HG03558 (cell line): ENCODE measurements around the gene CMYA5.
"Not testable (repeated sequence)": the region's sequence is repeated elsewhere in the genome, so short reads cannot be mapped to it uniquely, and the experiment has no call there.

Experiments used
- ATAC-seq: cut with Tn5 transposase; IDR thresholded peaks from one replicate; pipeline ENCODE4 v1.9.1; 2021; ENCODE audit warnings: moderate number of reproducible peaks; ENCODE audit not compliant: unreplicated experiment; ENCODE audit errors: extremely low read depth

CMYA5 gene

DNA sequence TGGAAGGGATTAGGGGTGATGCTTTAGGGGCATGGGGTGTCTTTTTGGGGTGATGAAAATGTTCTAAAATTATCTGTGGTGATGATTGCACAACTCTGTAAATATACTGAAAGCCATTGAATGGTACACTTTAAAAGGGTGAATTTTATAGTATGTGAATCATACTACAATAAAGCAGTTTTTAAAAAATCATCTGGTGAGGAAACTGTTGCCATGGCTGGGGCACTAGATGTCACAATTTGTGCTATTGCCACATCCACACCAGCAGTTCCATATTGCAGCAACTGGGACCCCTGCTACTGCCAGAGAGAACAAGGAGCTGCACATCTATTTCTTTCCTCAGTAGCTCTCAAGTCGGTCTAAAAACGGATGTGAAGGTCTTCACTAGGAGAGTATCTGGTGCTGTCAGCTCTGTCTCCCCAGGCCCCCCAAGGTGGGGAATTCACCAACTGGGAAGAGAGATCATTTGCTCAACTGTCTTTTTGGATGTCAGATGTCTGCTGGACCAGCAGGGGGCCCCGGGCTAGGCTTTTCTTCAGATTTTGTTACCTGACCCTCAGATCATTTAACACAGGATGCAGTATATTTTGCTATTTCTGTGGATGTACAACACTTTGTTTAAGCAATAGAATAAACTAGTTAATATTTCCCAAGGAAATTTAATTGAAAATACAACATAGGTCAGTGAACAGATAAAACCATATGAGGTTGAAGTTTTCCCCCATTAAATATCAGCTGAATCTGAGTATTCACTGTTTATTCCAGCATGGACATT, 13.2 kb downstream of the CMYA5 start:
- no peak for ATAC-seq

DNA sequence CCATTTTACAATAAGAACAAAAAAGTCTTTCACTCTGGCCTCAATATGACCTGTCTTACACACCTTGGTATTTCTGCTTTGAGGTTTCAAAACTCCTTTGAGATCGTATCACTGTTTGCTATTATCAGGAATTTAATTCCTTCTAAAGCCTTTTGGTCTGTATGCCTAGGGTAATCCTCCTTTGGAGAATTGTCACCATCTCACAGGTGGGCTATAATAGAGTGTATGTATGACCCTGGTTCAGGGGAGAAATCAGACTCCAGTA, 13.7 kb downstream of the CMYA5 start:
- no peak for ATAC-seq

DNA sequence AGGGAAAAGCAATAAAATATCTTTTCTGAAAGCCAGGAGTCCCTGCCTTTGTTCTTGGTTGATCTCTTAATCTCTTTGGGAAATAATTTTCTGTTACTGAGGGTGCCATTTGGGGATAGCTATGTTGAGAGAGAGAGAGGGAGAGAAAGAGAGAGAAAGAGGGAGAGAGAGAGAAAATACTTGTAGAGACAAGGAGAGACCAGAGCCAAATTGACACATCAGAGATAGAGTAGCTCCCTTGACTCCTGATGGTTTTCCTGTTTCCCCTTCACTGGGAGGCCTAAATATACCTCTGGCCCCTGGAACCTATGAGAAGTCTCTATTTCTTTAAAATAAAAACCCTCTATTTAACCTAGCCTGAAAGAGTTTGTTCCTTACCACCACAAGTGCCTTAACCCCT, 14.9 kb downstream of the CMYA5 start:
- no peak for ATAC-seq

DNA sequence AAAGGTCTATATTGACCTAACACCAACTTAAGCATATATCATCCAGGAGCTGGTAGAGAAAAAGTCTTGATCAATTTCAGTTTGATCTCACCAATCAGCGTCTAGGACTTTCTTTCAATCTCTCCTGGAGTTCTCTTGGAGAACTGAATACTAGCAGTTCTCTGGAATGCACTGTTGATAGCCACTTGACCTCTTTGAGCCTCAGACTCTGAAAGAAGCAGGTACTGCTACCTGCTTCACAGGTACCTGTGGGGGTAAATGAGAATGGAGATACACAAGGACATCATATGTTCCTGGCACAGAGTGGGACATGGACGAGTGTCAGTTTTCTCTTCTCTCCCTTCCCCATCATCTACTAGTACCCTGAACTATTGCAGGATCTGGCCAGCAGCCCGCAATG, 16.0 kb downstream of the CMYA5 start:
- ATAC-seq = no peak

DNA sequence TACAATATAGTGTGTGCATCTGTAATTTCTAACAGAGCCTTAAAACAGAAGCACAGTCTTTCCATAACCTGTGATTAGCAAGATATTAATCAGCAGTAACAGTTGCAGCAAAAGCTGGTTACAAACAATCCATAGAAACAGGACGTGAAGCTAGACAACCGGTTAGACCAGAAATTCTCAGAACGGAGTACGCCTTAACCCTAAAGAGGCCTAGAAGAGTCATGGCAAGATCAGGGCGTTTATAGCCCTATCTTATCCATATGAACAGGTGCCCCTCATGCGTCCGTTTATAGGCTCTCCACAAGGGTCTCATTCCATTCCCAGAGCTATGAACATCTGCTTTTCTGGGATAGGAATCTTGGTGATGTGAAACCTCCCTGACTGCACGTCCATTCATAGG, 16.7 kb downstream of the CMYA5 start:
- ATAC-seq = not testable (repeated sequence)

DNA sequence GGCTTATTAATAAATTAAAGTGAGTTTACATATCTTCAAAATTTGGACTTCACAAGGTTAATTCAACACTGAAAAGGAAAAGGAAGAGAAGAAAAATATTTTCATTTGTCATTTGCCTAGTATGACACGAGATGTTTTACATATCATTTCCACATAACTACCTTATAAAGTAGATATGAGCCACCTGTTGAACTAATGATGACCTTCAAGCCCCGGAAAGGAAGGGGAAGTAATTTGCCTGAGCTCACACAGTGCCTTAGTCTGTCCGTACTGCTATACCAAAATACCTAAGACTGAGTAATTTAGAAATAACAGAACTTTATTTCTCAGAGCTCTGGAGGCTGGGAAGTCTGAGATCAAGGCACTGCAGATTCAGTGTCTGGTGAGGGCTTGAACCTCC, 17.9 kb downstream of the CMYA5 start:
- no peak for ATAC-seq

DNA sequence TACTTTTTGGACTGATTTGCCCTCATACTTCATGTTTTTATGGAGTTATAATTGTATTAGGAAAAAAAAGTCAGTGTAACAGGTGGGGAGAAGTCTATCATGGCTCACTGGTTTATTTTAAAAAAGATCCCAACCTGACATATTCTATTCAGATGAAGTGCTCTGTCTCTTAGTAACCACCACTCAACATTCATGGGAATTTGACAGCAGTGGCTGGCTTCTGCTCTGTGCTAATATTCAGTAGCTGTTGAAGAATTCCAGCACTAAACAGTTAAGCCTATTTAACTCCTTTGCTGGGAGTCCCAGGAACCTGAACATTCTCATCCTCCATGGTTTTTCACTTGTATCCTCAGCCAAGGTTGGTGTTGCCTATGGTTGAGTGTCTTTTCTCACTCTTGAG, 23.1 kb downstream of the CMYA5 start:
- ATAC-seq = no peak

DNA sequence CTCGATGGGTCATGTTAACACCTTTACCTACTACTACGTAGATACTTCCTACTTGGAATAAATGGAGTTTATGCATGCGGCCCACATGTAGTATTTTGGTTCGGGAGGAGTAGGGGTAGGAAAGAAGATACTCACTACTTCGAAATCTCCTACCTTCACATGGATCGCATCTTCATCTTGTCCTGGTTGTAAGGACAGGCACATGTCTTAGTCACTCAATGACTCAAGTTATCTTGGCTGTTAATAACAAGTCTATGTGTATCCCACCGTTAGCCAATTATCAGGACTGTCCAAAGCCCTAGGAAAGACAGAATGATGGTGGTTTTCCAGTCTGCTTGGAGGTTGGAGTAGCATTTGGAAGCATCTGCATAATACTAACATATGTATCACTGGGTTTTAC, 24.1 kb downstream of the CMYA5 start:
- ATAC-seq = no peak

DNA sequence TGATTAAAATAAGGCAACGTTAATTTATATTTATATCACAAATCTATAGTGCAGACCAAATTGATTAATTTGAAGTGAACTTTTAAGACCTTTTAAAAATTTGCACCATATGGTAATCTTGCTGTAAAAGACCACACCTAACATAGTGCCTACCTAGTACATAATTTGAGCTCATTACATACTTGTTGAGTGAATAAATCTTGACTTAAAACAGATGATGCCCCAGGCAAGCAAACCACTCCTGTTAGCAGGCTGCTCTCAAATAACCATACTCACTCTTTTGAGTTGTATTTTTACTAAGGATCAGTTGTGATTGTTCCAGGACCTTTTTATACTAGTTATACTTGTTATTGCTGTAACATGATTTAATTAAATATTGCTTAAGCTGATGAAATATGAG, 27.2 kb downstream of the CMYA5 start:
- ATAC-seq = no peak

DNA sequence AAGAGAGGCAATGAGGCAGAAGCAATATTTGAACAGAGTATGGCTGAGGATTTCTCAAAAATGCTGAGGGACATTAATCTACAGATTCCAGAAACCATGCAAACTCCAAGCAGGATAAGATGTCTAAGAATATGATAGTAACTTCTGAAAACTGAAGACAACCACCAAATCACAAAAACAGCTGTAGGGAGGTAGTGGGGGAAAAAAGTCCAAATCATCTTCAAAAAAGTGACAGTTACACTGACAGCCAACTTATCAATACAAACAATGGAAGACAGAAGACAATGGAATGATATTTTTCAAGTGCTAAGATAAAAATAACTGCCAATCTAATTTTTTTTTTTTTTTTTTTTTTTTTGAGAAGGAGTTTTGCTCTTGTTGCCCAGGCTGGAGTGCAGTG, 30.5 kb downstream of the CMYA5 start:
- ATAC-seq = no peak

DNA sequence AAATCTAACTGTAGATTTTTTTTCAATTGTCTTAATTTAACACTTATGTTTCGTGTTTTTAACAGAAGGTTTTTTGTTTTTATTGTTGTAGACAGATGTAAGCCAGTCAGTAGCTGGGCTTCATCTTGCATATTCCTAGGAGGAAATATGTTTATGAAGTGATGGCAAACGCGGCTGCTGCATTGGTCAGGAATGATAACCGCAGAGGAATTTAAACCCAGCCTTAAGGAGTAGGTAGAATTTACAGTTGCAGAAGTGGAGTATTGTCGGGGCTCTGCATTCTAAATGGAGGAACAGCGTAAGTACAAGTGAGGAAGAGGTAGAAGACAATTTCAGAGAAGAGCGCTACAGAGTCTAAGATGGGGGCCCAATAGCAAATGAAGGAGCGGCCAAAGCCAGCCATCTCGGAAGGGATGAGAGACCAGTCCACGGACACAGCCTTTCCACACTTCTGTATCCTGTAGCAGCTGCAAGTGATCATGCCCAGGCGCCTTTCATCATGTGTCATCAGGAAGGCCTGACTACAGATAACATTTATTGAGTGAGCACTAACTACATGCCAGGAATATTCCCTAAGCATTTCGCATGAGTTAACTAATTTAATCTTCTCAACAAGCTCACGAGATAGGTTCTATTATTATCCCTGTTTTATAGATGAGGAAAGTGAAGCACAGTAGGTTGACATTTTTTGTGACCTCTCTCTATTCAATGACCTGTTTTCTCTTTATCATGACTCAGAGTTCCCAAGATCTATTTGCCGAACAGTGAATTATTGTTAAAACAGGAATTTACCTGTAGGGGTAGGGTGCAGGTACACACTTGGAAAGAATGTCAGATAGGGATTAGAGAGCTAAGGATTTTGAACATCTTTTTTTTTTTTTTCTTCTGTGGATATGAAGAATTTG, 38.1 kb downstream of the CMYA5 start:
- no peak for ATAC-seq

DNA sequence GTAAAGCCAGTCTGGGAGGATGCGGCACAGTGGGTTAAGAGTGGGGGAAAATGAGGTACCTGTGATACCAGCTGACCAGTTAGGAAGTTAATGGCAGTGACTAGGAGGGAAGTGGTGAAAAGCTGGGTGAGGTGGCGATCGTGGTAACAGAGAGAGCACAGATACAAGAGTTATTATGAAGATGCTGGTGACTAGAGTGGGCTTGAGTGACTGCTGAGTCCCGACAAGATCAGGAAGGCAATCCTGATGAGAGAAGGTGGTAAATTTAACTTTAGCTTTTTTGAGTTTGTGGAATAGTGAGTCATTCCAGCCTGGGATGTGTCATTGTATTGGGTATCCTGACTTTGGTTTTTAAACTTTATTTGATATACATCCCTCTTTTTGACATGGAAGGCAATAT, 38.8 kb downstream of the CMYA5 start:
- no peak for ATAC-seq

DNA sequence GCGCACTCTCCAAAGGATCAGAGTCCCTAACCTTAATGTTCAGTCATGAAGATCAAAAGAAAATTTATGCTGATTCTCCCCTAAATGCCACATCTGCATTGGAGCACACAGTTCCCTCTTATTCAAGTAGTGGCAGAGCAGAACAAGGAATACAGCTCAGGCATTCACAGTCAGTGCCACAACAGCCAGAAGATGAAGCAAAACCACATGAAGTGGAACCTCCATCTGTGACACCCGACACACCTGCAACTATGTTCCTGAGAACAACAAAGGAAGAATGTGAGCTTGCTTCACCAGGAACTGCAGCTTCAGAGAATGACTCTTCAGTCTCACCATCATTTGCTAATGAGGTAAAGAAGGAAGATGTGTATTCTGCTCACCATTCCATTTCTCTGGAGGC, 40.0 kb downstream of the CMYA5 start:
- no peak for ATAC-seq

DNA sequence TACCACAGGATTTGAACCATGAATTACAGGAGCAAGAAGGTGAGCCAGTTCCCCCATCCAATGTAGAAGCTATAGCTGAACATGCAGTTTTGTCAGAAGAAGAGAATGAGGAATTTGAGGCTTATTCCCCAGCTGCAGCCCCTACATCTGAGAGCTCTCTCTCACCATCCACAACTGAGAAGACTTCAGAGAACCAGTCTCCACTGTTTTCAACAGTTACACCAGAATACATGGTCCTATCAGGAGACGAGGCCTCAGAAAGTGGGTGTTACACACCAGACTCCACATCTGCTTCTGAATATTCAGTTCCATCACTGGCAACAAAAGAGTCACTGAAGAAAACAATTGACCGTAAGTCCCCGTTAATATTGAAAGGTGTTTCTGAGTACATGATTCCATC, 40.9 kb downstream of the CMYA5 start:
- ATAC-seq = no peak

DNA sequence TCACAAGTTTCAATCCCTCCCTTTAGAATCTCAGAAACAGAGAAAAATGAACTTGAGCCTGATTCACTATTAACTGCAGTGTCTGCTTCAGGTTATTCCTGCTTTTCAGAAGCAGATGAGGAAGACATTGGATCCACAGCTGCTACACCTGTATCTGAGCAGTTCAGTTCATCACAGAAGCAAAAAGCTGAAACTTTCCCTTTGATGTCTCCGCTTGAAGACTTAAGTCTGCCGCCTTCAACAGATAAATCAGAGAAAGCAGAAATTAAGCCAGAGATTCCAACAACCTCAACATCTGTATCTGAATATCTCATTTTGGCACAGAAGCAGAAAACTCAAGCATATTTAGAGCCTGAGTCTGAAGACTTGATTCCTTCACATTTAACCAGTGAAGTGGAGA, 42.1 kb downstream of the CMYA5 start:
- ATAC-seq = no peak

DNA sequence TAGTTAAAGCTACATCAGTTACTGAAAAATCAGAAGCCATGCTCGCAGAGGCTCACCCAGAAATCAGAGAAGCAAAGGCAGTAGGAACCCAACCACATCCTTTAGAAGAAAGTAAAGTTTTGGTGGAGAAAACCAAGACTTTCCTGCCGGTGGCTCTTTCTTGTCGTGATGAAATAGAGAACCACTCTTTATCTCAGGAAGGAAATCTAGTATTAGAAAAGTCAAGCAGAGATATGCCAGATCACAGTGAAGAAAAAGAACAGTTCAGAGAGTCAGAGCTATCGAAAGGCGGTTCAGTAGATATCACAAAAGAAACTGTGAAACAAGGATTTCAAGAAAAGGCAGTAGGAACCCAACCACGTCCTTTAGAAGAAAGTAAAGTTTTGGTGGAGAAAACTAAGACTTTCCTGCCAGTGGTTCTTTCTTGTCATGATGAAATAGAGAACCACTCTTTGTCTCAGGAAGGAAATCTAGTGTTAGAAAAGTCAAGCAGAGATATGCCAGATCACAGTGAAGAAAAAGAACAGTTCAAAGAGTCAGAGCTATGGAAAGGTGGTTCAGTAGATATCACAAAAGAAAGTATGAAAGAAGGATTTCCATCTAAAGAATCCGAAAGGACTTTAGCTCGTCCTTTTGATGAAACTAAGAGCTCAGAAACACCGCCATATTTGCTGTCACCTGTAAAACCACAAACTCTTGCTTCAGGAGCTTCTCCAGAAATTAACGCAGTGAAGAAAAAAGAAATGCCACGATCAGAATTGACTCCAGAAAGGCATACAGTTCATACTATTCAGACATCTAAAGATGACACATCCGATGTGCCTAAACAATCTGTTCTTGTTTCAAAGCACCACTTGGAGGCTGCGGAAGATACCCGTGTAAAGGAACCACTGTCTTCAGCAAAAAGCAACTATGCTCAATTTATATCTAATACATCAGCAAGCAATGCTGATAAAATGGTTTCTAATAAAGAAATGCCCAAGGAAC, 47.2 kb downstream of the CMYA5 start:
- ATAC-seq = no peak

DNA sequence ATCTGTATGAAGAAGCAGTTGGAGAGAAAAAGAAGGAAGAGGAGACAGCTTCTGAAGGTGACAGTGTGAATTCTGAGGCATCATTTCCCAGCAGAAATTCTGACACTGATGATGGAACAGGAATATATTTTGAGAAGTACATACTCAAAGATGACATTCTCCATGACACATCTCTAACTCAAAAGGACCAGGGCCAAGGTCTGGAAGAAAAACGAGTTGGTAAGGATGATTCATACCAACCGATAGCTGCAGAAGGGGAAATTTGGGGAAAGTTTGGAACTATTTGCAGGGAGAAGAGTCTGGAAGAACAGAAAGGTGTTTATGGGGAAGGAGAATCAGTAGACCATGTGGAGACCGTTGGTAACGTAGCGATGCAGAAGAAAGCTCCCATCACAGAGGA, 48.7 kb downstream of the CMYA5 start:
- ATAC-seq = no peak

DNA sequence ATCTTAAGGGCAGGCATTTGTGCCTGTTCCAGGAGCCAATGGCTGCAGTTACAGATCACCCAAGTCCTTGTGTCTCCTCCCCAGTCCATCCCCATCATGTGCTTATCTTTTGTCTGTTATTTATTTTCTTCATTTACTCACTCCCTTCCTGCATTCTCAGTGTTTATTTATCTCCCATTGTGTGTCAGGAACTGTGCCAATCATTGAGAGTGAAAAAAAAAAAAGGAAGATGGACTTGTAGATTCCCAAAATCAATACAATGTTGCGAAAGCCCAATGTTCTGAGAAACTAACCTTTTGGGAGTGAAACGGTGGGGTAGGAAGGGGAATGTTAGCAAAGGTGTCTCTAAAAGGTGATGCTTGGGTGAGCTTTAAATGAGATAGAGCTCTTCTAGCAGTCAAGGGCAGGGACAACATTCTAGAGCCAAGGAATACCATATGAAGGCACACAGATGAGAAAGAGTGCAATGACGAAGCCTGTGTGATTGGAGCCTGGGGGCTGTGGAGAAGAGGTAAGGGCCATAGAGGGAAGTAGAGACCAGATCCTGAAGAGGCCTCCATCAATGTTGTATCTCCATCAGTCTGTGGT, 53.0 kb downstream of the CMYA5 start:
- ATAC-seq = no peak

DNA sequence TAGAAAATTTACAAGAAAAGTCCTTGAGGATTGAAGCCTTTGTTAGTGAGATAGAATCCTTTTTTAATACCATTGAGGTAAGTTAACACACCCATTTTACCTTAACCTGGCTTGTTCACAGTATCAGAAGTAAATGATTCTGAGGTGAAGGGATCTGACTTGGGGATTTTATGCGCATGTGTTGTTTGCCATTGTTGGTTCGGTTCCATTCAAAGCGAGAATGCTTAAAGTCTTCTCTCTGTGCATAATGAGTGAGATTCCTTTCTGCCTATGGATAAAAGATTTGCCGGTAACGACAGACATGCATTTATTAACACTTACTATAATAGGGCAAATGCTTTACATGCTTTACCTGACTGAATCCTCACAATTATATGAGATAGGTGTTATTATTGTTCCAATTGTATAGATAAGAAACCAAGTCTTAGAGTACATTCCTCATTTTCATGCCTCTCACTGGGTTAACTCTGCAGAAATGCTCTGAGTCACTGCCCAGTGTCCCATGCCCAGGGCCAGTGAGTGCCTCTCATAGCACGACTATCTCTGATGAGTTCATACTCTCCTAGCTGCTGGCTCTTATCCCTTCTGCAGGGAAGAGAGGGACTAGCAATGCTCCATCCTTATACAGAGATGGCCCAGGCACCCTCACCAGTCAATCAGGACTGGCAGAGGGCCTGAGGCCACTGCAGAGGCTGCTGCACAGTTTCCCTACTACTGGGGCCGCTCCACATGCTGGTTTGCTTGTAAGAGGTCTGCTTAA, 54.4 kb downstream of the CMYA5 start:
- no peak for ATAC-seq

DNA sequence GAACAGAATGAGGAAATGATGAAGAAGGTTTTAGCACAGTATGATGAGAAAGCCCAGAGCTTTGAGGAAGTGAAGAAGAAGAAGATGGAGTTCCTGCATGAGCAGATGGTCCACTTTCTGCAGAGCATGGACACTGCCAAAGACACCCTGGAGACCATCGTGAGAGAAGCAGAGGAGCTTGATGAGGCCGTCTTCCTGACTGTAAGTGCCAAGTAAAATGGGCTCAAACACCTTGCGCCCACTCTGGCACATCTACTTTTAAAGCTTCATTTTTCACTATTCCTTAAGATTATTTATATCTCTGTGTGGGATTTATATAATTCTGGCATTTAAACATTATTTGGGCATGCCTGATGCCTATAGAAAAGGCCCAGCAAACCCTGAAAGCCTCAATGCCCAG, 55.6 kb downstream of the CMYA5 start:
- no peak for ATAC-seq
